CD4-positive, alpha-beta T cell treated with Interleukin-1 beta for 1 hour (primary cell): Measurements from ENCODE around the gene HOXC5.
A peak's percentile ranks its signal among the peaks of the same experiment; 100 is the strongest.
"Not testable (repeated sequence)": the region's sequence is repeated elsewhere in the genome, so short reads cannot be mapped to it uniquely, and the experiment has no call there.

Experiments
- DNase-seq, 2 donors: peaks; one replicate each; pipeline ENCODE4 v3.0.0-alpha.2; 2020 to 2022

HOXC5 gene

DNA sequence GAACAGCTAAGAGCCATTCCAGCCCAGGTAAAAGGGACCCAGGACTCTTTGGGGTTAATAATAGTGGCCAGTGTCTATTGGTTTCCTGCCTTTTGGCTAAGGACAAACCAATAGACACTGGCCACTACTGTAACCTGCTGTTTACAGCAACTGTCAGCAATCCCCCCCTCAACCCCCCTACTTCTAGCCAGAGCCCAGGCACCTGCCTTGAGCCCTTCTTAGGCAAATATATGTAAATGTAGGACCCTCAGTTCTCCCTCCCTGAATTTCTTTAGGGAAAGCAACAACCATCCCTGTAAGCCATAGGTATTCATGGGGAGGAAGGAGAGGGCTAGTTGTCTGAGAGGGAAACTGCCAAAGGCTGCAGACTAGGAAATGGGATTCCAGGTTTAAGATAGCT lies 43.1 kb downstream of the HOXC5 start:
- DNase-seq, result no peak

DNA sequence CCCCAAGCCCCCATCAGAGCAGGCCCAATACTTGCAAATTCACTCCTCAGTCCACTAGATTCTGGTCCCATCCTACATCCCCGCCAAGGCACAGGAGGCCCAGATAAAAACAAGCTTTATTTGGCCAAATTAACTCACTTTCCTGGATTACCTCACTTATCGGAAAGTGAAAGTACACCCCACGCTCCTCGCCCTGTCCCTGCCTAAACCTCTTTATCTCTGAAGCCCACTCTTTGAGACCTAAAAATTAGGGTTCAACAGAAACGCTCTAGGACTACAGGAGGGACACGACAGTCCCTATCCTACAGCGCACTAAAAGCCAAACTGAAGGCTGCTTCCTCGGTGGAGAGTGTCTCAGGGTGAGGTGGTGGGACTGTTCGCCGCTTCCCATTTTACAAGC lies 45.0 kb downstream of the HOXC5 start:
- DNase-seq, result not testable (repeated sequence)

DNA sequence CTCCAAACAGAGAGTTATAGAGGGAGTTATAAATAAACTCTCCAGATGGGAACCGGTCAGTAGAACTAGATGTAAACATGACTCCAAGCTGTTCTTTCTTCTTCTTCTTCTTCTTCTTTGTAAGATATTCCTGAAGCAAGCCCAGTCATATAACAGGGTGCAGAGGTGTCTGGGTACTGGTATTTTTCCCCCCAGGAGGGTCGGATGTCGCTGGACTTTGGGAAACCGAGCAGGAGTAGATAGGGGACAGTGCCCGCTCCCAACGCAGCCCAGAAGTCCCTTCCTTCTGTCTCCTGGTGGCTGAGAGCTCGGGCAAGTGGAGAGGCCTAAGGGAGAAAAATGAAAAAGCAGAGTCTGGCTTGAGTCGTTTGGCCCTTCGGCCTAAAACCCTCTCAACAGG lies 46.3 kb downstream of the HOXC5 start:
- DNase-seq, result not testable (repeated sequence)

DNA sequence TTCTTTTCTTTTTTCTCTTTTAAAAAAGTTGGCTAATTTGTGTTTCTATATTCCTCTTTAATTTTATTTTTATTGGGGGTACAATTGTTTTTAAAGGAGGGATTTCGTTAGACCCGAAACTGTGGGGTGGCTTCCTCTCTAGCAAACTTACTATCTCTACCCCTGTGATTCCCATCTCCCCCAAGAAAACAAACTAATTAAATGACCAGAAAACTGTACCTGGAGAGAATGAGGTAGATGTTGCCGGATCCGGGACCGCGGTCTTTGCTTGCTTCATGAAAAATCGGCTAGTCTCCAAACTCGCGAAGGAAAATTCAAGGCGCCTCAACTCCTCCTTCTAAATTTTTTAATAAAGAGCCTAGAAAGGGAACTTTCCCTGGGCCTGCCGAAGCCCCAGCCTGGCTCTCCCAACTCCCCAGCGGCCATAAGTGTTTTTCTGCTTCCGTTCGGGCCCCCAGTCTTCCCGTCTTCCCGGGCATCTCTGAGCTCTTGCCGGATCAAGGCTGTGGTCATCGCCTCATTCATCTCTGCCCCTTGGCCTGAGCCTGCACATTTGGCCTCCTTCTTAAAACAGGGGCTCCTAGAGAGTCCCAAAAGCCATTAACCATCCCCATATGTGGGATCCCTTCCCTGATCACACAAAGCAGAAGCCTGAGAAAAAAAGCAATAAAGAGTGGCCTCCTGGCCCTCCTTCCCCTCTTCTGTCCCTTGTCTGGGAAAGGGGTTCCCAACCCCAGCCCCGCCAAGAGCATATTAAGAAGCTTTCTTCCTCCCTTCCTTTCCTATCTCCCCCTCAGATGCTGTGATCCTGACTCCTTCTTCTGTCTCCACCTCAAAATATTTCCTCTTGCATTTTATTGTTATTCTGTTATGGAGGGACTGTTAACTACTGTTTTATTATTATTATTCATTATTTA lies 47.4 kb downstream of the HOXC5 start:
- DNase-seq, result not testable (repeated sequence)

DNA sequence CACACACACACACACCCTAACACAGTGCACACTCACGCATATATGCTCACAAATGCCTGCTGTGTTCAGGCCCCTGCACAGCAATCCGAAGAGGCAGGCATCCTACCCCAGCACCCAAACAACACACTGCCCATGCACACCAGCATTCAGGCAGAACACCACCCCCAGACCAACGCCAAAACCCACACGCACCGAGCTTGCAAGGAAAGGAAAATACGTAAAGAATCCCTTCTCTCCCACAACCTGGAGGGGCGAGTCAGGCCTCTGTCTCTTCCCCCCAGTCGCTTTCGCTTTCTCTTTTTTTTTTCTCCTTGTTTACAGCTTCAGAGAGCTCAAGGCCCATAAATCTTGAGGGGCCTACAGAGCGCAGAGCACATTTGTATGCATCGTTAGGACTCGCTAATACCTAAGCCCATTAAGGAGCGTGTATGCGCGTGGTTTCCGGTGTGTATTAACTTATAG lies 48.2 kb downstream of the HOXC5 start:
- DNase-seq, result peak; percentile 34 to 39

DNA sequence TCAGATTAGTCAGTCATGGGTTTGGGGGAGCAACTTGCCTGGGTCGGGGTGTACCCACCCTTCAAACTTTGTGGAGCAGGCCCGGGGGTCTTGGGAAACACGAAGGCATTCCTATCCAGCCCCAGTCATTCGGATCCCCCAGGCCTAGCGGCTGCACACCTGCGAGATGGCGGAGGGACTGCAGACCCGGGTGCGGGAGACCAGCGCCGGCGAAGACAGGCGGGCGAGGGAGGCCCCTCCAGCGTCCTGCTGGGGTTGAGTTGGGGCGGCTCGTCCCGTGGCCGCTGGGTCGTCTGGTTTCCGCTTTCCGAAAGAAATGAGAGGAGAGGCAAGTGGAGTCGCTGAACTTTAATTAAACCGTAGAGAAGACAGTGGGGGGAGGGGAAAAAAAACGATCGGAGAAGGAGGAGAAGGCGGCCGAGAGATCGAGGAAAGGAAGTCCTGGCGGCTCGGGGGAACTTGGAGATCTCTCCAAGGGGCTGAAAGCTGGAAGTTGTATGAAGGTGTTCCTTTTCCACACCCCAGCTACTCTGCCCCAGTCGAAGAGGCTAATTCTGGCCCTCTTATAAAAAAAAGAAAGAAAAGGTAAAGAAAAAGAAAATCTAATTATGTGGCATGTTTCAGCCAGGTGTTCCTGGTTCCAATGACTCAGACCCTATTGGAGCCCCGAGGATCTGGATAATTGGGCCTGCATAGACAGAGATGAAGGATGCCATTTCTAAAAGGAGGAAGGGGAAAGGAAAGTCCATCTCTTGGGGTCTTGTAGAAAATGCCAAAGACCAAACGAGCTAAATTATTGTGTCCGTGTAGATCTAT lies 48.9 kb downstream of the HOXC5 start:
- DNase-seq, result peak; percentile 12 to 30

DNA sequence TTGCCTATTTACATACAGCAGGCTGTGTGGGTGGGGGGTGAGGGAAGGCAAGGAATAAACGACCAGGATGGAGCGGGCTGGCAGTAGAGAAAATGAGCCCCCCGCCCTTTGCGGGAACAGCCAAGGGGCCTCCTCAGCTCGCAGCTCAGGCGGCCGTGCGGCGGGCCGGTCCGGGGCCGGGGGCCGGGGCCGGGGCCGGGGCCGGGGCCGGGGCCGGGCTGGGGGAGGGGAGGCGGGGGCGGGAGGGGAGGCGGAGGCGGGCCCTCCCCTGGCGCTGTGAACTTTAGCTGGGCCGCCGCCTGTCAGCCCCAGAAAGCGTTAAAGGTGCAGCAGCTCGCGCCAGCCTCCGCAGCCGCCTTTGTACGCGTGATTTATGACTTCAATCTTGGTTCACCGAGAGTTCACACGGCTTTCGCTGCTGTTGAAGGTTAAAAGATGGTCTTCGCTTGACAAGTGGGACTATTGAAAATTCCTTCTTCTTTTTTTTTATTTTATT lies 49.6 kb downstream of the HOXC5 start:
- peak; percentile 44 to 45 for DNase-seq
